ENCODE data around the gene CCDC179.

Gene CCDC179

GRCh38 chr11:22860241-22860640 lies at the start of gene CCDC179:
CCDC179 (minus strand) TSS chr11:22860474; CDS start chr11:22860421, 53 bp downstream.
- no peak for DNase-seq

GRCh38 chr11:22903782-22904181 lies 43.5 kb upstream of the CCDC179 start:
- no peak for DNase-seq

GRCh38 chr11:22901603-22902002 lies 41.3 kb upstream of the CCDC179 start:
- no peak for DNase-seq

- DNase-seq = no peak
These were observed 40.7 kb upstream of the CCDC179 start for GRCh38 chr11:22900764-22901486.

- no peak for DNase-seq
These were observed 37.8 kb upstream of the CCDC179 start for GRCh38 chr11:22898036-22898435.

GRCh38 chr11:22890227-22890626 lies 30.0 kb upstream of the CCDC179 start:
- DNase-seq = no peak

GRCh38 chr11:22884217-22884616 lies 23.9 kb upstream of the CCDC179 start:
- no peak for DNase-seq

GRCh38 chr11:22879630-22880029 lies 19.4 kb upstream of the CCDC179 start:
- DNase-seq = no peak

- no peak for DNase-seq
These were observed 18.3 kb upstream of the CCDC179 start for GRCh38 chr11:22878604-22879003.

- no peak for DNase-seq
These were observed 17.8 kb upstream of the CCDC179 start for GRCh38 chr11:22878039-22878438.

- DNase-seq = peak; percentile 42 to 79
These were observed 15.7 kb upstream of the CCDC179 start for GRCh38 chr11:22875869-22876473.

GRCh38 chr11:22869325-22869724 lies 9.1 kb upstream of the CCDC179 start:
- no peak for DNase-seq

- DNase-seq = no peak
These were observed 518 bp downstream of the CCDC179 start for GRCh38 chr11:22859756-22860155.

GRCh38 chr11:22851477-22851876 lies 8.8 kb downstream of the CCDC179 start:
- DNase-seq = no peak

GRCh38 chr11:22846726-22847125 lies 13.5 kb downstream of the CCDC179 start:
- DNase-seq = no peak

- no peak for DNase-seq
These were observed 27.8 kb downstream of the CCDC179 start for GRCh38 chr11:22832315-22833015.

- DNase-seq = no peak
These were observed 30.2 kb downstream of the CCDC179 start for GRCh38 chr11:22830082-22830414.

- peak; percentile 92 to 93 for DNase-seq
These were observed 30.8 kb downstream of the CCDC179 start, which contains the start of gene SVIP for GRCh38 chr11:22829231-22830081. SVIP (minus strand) TSS chr11:22829801; CDS start chr11:22829748, 53 bp downstream.

- DNase-seq = no peak
These were observed 31.9 kb downstream of the CCDC179 start for GRCh38 chr11:22828373-22828772.

GRCh38 chr11:22822203-22822602 lies 38.1 kb downstream of the CCDC179 start:
- DNase-seq = no peak

- no peak for DNase-seq
These were observed 50.4 kb downstream of the CCDC179 start for GRCh38 chr11:22809893-22810292.

- DNase-seq = no peak
These were observed 51.6 kb downstream of the CCDC179 start for GRCh38 chr11:22808571-22809197.

Measured in CD4-positive, alpha-beta T cell treated with Interleukin-4 for 1 hour (primary cell).